ENCODE results near the gene PI4KB. TPM values are rescaled to one million over a fixed set of nuclear protein-coding genes. Genes with fewer than 3 reads are reported as not detected.

PI4KB gene
- total RNA-seq, 1 experiment from 2014 or later, result 52.7 TPM

DNA sequence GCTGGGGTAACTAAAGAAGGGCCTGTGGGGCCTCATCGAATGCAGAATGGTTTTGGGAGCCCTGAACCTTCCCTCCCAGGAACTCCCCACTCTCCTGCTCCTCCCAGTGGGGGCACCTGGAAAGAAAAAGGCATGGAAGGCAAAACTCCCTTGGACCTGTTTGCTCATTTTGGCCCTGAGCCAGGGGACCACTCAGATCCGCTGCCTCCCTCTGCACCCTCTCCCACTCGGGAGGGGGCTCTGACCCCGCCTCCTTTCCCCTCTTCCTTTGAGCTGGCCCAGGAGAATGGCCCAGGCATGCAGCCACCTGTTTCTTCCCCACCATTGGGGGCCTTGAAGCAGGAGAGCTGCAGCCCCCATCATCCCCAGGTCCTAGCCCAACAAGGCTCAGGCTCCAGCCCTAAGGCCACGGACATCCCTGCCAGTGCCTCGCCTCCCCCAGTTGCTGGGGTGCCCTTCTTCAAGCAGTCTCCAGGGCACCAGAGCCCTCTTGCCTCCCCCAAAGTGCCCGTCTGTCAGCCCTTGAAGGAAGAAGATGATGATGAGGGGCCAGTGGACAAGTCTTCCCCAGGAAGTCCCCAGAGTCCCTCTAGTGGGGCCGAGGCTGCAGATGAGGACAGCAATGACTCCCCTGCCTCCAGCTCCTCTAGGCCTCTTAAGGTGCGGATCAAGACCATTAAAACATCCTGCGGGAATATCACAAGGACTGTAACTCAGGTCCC, 40.4 kb downstream of the PI4KB start:
- TF ChIP-seq, protein P1, sequence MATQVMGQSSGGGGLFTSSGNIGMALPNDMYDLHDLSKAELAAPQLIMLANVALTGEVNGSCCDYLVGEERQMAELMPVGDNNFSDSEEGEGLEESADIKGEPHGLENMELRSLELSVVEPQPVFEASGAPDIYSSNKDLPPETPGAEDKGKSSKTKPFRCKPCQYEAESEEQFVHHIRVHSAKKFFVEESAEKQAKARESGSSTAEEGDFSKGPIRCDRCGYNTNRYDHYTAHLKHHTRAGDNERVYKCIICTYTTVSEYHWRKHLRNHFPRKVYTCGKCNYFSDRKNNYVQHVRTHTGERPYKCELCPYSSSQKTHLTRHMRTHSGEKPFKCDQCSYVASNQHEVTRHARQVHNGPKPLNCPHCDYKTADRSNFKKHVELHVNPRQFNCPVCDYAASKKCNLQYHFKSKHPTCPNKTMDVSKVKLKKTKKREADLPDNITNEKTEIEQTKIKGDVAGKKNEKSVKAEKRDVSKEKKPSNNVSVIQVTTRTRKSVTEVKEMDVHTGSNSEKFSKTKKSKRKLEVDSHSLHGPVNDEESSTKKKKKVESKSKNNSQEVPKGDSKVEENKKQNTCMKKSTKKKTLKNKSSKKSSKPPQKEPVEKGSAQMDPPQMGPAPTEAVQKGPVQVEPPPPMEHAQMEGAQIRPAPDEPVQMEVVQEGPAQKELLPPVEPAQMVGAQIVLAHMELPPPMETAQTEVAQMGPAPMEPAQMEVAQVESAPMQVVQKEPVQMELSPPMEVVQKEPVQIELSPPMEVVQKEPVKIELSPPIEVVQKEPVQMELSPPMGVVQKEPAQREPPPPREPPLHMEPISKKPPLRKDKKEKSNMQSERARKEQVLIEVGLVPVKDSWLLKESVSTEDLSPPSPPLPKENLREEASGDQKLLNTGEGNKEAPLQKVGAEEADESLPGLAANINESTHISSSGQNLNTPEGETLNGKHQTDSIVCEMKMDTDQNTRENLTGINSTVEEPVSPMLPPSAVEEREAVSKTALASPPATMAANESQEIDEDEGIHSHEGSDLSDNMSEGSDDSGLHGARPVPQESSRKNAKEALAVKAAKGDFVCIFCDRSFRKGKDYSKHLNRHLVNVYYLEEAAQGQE (IDR thresholded peaks at IDR 0.05; ENCODE audit: insufficient read depth in 1 of 2, low read depth in 2 of 2, low read length in 1 of 2), result no peak
- no peak for TF ChIP-seq SIN3A (IDR thresholded peaks at IDR 0.05; ENCODE audit: borderline replicate concordance, insufficient read depth, low read depth, low read length)
- TF ChIP-seq POLR2AphosphoS5 (IDR thresholded peaks at IDR 0.05; ENCODE audit: low read depth, low read length), result no peak
- TF ChIP-seq TCF7L2 (IDR thresholded peaks at IDR 0.05; ENCODE audit: low read depth, low read length), result no peak
- no peak for TF ChIP-seq CTCF (IDR thresholded peaks at IDR 0.05)
- DNase-seq (ENCODE audit: low read depth, low spot score) (no peak), ATAC-seq (no peak)
- Histone ChIP-seq H3K9me3 (ENCODE audit: control insufficient read depth, insufficient read depth, low read depth, low read length) (no peaks in the 10 kb centered on the region), H3K4me1 (ENCODE audit: control insufficient read depth, insufficient read depth, low read length) (peaks cover 13% of the 10 kb centered on the region), H3K27ac (ENCODE audit: low read length) (no peak overlapping the region), H3K36me3 (ENCODE audit: control insufficient read depth, insufficient read depth, low read length) (peaks cover 5% of the 10 kb centered on the region; the same call in 1 of the 2 replicates), H3K4me3 (ENCODE audit: low read depth in 2 of 2, low read length in 2 of 2) (no peak overlapping the region), H3K27me3 (ENCODE audit: control insufficient read depth, insufficient read depth, low read length) (no peaks in the 10 kb centered on the region)
- no TSS peak for BruUV-seq (replicated peaks)
- CTCF ChIA-PET, result no interaction called here
- in situ Hi-C loops (cut with HindIII; ENCODE audit: low pct_unique_long_range_greater_than_20kb, low sequenced_read_pairs), result no loop called here
- intact Hi-C loops (cut with micrococcal nuclease; ENCODE audit: unreplicated experiment), result no loop called here
- POLR2A ChIA-PET, result interaction anchor here (0.6 kb wide), 1 partner anchor 202 kb away, joined by 3 read pairs; no protein-coding TSS in a partner anchor

- no TSS peak for BruUV-seq (replicated peaks)
- ChIA-PET CTCF (no interaction called here), POLR2A (interaction anchor here (0.5 kb wide), 1 partner anchor 35 kb away, joined by 3 read pairs; no protein-coding TSS in a partner anchor)
- in situ Hi-C loops (cut with HindIII; ENCODE audit: low pct_unique_long_range_greater_than_20kb, low sequenced_read_pairs) (no loop called here), intact Hi-C loops (cut with micrococcal nuclease; ENCODE audit: unreplicated experiment) (no loop called here)
- no peaks in the 10 kb centered on the region for H3K27me3 ChIP-seq (ENCODE audit: control insufficient read depth, insufficient read depth, low read length)
- TF ChIP-seq SIN3A (IDR thresholded peaks at IDR 0.05; ENCODE audit: borderline replicate concordance, insufficient read depth, low read depth, low read length) (no peak), CTCF (IDR thresholded peaks at IDR 0.05) (no peak), TCF7L2 (IDR thresholded peaks at IDR 0.05; ENCODE audit: low read depth, low read length) (no peak), POLR2AphosphoS5 (IDR thresholded peaks at IDR 0.05; ENCODE audit: low read depth, low read length) (no peak)
- TF ChIP-seq, protein P1 (IDR thresholded peaks at IDR 0.05; ENCODE audit: insufficient read depth in 1 of 2, low read depth in 2 of 2, low read length in 1 of 2), result no peak
- H3K36me3 ChIP-seq (ENCODE audit: control insufficient read depth, insufficient read depth, low read length), result peaks cover 5% of the 10 kb centered on the region; the same call in 1 of the 2 replicates
- no peaks in the 10 kb centered on the region for H3K9me3 ChIP-seq (ENCODE audit: control insufficient read depth, insufficient read depth, low read depth, low read length)
- no peak overlapping the region; the same call in 1 of the 2 replicates for H3K27ac ChIP-seq (ENCODE audit: low read length)
- peak overlapping the region in 1 of 2 experiments; percentile 95; a peak in 2 of 4 replicates for H3K4me3 ChIP-seq (ENCODE audit: low read depth in 2 of 2, low read length in 2 of 2)
- ATAC-seq (no peak), DNase-seq (ENCODE audit: low read depth, low spot score) (no peak)
- peaks cover 14% of the 10 kb centered on the region for H3K4me1 ChIP-seq (ENCODE audit: control insufficient read depth, insufficient read depth, low read length)
Observed at GRCh38 chr1:151284013-151284577, 43.1 kb downstream of the PI4KB start.
